ENCODE measurements around the gene BCL2L15. TPM values are rescaled to one million over a fixed set of nuclear protein-coding genes. Genes with fewer than 3 reads are reported as not detected.

Gene BCL2L15
- total RNA-seq, 1 donor from 2014 or later, result 1.3 TPM

- no peak for ATAC-seq
- H3K4me1 ChIP-seq, result peaks cover 7% of the 10 kb centered on the region
- H3K27ac ChIP-seq, result no peak overlapping the region
- H3K27me3 ChIP-seq (ENCODE audit: low read depth), result no peaks in the 10 kb centered on the region
- DNase-seq, result no peak
- intact Hi-C loops (cut with DNase I), result no loop called here
- no peak overlapping the region for H3K4me3 ChIP-seq
- no peaks in the 10 kb centered on the region for H3K36me3 ChIP-seq
- no peak for TF ChIP-seq CTCF (IDR thresholded peaks at IDR 0.05)
- H3K9me3 ChIP-seq, result no peaks in the 10 kb centered on the region
Measured at GRCh38 chr1:113916974-113917373, 29.6 kb upstream of the BCL2L15 start.

- Histone ChIP-seq H3K9me3 (no peaks in the 10 kb centered on the region), H3K27ac (no peak overlapping the region), H3K36me3 (peaks cover 21% of the 10 kb centered on the region), H3K4me3 (no peak overlapping the region), H3K4me1 (peaks cover 7% of the 10 kb centered on the region), H3K27me3 (ENCODE audit: low read depth) (no peaks in the 10 kb centered on the region)
- no peak for TF ChIP-seq CTCF (IDR thresholded peaks at IDR 0.05)
- DNase-seq (no peak), ATAC-seq (no peak)
- intact Hi-C loops (cut with DNase I), result no loop called here
Measured at GRCh38 chr1:113913887-113914664, 26.7 kb upstream of the BCL2L15 start.

GRCh38 chr1:113913312-113913668 is 25.9 kb upstream of the BCL2L15 start:
- TF ChIP-seq CTCF (IDR thresholded peaks at IDR 0.05), result no peak
- intact Hi-C loops (cut with DNase I), result no loop called here
- no peaks in the 10 kb centered on the region for H3K9me3 ChIP-seq
- peaks cover 29% of the 10 kb centered on the region for H3K36me3 ChIP-seq
- H3K4me1 ChIP-seq, result peaks cover 7% of the 10 kb centered on the region
- H3K4me3 ChIP-seq, result no peak overlapping the region
- ATAC-seq, result no peak
- peak overlapping the region; percentile 47 for H3K27ac ChIP-seq
- no peaks in the 10 kb centered on the region for H3K27me3 ChIP-seq (ENCODE audit: low read depth)
- DNase-seq, result no peak

GRCh38 chr1:113912594-113913311 is 25.4 kb upstream of the BCL2L15 start:
- no peak for TF ChIP-seq CTCF (IDR thresholded peaks at IDR 0.05)
- H3K9me3 ChIP-seq, result no peaks in the 10 kb centered on the region
- H3K4me1 ChIP-seq, result peaks cover 7% of the 10 kb centered on the region
- intact Hi-C loops (cut with DNase I), result no loop called here
- H3K27me3 ChIP-seq (ENCODE audit: low read depth), result no peaks in the 10 kb centered on the region
- H3K4me3 ChIP-seq, result no peak overlapping the region
- H3K27ac ChIP-seq, result peak overlapping the region; percentile 47
- ATAC-seq, result peak; percentile 86 to 88
- peaks cover 34% of the 10 kb centered on the region for H3K36me3 ChIP-seq
- DNase-seq, result no peak

- ATAC-seq (peak; percentile 0 to 1), DNase-seq (peak; percentile 68)
- intact Hi-C loops (cut with DNase I), result no loop called here
- Histone ChIP-seq H3K9me3 (no peaks in the 10 kb centered on the region), H3K4me1 (peaks cover 32% of the 10 kb centered on the region), H3K36me3 (peaks cover 32% of the 10 kb centered on the region), H3K27ac (peak overlapping the region; percentile 92), H3K4me3 (peak overlapping the region; percentile 78), H3K27me3 (ENCODE audit: low read depth) (no peaks in the 10 kb centered on the region)
- no peak for TF ChIP-seq CTCF (IDR thresholded peaks at IDR 0.05)
Measured at GRCh38 chr1:113905435-113905861, 18.1 kb upstream of the BCL2L15 start.
